ENCODE data around the gene KRTAP17-1. TPM values are rescaled to one million over a fixed set of nuclear protein-coding genes. Genes with fewer than 3 reads are reported as not detected.
"Not testable (repeated sequence)": the region's sequence is repeated elsewhere in the genome, so short reads cannot be mapped to it uniquely, and the experiment has no call there.

Gene KRTAP17-1
- total RNA-seq, 1 donor from 2014 or later: not detected

DNA sequence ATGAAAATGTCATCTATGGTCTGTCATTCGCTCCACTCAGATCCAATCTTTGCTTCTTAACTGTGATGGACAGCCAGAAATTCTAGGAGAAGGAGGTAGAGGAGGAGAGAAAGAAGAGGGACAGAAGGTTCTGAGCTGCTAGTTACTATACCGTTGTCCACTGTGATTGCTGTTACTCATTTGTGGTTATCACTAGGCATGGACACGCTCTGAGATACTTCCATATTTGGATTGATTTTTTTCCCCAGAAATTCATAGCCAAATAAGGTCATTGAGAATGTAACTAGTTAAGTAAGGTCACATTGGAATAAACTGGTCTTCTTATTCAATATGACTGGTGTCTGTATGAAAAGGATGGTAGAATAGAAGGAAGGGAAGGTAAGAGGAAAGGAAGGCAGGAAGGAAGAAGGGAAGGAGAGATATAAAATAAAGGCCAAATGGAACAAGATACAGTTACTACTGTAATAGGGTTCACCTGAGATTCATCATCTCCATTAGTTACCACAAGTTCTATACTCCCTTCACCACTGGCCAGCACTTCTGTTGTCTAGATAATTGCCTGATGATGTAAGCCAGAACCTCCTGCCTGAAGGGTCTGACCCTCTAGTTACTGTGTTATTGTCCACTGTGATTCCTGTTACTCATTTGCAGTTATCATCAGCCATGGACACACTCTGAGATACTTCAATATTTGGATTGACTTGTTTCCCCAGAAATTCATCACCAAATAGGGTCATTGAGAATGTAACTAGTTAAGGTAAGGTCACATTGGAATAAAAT lies 37.1 kb downstream of the KRTAP17-1 start:
- Histone ChIP-seq H3K9me3 (no peaks in the 10 kb centered on the region), H3K4me3 (no peak overlapping the region), H3K27ac (no peak overlapping the region), H3K4me1 (no peaks in the 10 kb centered on the region), H3K36me3 (no peaks in the 10 kb centered on the region), H3K27me3 (no peaks in the 10 kb centered on the region)
- intact Hi-C loops (cut with DNase I): no loop called here
- DNase-seq (ENCODE audit: extremely low spot score in 2 of 2): no peak
- TF ChIP-seq POLR2A (IDR thresholded peaks at IDR 0.05): no peak

DNA sequence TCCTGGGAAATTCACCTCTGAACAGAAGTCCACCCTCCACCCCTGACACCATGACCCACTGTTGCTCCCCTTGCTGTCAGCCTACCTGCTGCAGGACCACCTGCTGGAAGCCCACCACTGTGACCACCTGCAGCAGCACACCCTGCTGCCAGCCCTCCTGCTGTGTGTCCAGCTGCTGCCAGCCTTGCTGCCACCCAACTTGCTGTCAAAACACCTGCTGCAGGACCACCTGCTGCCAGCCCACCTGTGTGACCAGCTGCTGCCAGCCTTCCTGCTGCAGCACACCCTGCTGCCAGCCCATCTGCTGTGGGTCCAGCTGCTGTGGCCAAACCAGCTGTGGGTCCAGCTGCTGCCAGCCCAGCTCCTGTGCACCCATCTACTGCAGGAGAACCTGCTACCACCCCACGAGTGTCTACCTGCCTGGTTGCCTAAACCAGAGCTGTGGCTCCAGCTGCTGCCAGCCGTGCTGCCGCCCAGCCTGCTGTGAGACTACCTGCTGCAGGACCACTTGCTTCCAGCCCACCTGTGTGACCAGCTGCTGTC lies 39.8 kb downstream of the KRTAP17-1 start, which contains the start of gene KRTAP9-7:
Gene KRTAP9-7 (plus strand): TSS at position 51 of the 543 bp plus-strand sequence. CDS start 0 bp downstream, at position 51.
- H3K4me3 ChIP-seq; H3K36me3 ChIP-seq; H3K4me1 ChIP-seq; H3K27me3 ChIP-seq; DNase-seq (ENCODE audit: extremely low spot score in 2 of 2); H3K9me3 ChIP-seq; H3K27ac ChIP-seq; intact Hi-C loops (cut with DNase I): not testable (repeated sequence)

DNA sequence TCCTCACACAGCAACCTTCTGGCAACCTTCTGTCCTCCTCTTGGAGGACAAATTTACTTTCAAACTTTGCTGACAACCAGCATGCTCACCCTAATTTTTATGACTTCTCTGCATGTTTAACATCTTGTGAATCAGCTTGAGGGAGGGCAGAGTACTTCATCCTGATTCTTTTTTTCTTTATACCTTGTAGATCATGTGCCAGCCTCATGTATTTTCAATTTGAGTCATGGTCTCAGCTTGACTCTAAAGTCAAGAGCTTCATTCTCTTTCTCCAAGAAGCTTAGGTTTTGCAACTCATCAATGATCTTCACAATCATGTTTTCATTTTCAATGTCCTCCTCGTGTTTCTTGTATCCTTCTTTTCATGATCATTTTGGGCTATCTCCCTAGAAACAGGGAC lies 43.7 kb downstream of the KRTAP17-1 start:
- intact Hi-C loops (cut with DNase I): no loop called here

DNA sequence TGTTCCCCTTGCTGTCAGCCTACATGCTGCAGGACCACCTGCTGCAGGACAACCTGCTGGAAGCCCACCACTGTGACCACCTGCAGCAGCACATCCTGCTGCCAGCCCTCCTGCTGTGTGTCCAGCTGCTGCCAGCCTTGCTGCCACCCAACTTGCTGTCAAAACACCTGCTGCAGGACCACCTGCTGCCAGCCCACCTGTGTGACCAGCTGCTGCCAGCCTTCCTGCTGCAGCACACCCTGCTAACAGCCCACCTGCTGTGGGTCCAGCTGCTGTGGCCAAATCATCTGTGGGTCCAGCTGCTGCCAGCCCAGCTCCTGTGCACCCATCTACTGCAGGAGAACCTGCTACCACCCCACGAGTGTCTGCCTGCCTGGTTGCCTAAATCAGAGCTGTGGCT lies 44.2 kb downstream of the KRTAP17-1 start:
- DNase-seq (ENCODE audit: extremely low spot score in 2 of 2); H3K4me1 ChIP-seq; intact Hi-C loops (cut with DNase I); H3K27ac ChIP-seq; H3K4me3 ChIP-seq; H3K27me3 ChIP-seq; H3K36me3 ChIP-seq; H3K9me3 ChIP-seq: not testable (repeated sequence)

More for the DNA sequence above, 43.7 kb downstream of the KRTAP17-1 start:
- TF ChIP-seq, protein P1, sequence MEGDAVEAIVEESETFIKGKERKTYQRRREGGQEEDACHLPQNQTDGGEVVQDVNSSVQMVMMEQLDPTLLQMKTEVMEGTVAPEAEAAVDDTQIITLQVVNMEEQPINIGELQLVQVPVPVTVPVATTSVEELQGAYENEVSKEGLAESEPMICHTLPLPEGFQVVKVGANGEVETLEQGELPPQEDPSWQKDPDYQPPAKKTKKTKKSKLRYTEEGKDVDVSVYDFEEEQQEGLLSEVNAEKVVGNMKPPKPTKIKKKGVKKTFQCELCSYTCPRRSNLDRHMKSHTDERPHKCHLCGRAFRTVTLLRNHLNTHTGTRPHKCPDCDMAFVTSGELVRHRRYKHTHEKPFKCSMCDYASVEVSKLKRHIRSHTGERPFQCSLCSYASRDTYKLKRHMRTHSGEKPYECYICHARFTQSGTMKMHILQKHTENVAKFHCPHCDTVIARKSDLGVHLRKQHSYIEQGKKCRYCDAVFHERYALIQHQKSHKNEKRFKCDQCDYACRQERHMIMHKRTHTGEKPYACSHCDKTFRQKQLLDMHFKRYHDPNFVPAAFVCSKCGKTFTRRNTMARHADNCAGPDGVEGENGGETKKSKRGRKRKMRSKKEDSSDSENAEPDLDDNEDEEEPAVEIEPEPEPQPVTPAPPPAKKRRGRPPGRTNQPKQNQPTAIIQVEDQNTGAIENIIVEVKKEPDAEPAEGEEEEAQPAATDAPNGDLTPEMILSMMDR (IDR thresholded peaks at IDR 0.05): no peak
- no peak for TF ChIP-seq POLR2A (IDR thresholded peaks at IDR 0.05)
- TF ChIP-seq POLR2AphosphoS5 (IDR thresholded peaks at IDR 0.05; ENCODE audit: insufficient read depth in 1 of 2, low read depth in 1 of 2): no peak
- Histone ChIP-seq H3K9me3 (no peaks in the 10 kb centered on the region), H3K27ac (no peak overlapping the region), H3K36me3 (no peaks in the 10 kb centered on the region), H3K27me3 (no peaks in the 10 kb centered on the region), H3K4me3 (no peak overlapping the region), H3K4me1 (no peaks in the 10 kb centered on the region)
- DNase-seq (ENCODE audit: extremely low spot score in 2 of 2): no peak

DNA sequence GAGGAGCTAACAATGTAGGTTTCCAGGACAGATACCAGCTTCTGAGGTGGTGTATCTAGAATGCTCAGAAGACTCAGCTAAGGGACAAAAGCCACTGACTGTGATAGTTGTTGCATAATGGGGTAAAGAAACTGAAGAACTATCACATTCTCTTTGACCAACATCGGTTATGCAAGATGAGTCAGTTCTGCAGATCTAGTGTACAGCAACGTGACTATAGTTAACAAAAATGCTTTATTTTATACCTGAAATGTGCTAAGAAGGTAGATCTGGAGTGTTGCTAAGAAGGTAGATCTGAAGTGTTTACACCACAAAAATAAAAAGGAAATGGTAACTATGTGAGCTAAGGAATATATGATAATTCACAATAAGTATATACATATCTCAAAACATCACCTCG lies 47.8 kb downstream of the KRTAP17-1 start:
- TF ChIP-seq, protein P1 (IDR thresholded peaks at IDR 0.05): no peak
- TF ChIP-seq POLR2AphosphoS5 (IDR thresholded peaks at IDR 0.05; ENCODE audit: insufficient read depth in 1 of 2, low read depth in 1 of 2) (no peak), POLR2A (IDR thresholded peaks at IDR 0.05) (no peak)
- H3K27ac ChIP-seq: no peak overlapping the region
- H3K4me1 ChIP-seq: no peaks in the 10 kb centered on the region
- H3K9me3 ChIP-seq: no peaks in the 10 kb centered on the region
- no peak overlapping the region for H3K4me3 ChIP-seq
- intact Hi-C loops (cut with DNase I): no loop called here
- no peaks in the 10 kb centered on the region for H3K27me3 ChIP-seq
- no peak for DNase-seq (ENCODE audit: extremely low spot score in 2 of 2)
- no peaks in the 10 kb centered on the region for H3K36me3 ChIP-seq

DNA sequence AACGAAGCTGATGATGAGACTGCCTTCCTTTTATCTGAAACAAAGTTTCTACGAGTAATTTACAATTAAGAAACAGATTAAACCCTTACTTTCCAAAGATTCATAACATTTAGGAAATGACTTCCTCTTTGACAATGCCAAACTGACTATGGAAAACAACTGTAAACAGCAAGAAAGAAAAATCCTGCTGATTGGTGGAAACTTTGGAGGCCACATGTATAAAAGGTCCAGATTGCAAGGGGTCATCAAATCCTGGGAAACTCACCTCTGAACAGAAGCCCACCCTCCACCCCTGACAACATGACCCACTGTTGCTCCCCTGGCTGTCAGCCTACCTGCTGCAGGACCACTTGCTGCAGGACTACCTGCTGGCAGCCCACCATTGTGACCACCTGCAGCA lies 50.4 kb downstream of the KRTAP17-1 start, which contains the start of gene KRTAP9-6:
Gene KRTAP9-6 (plus strand): TSS at position 301 of the 400 bp plus-strand sequence. CDS start 0 bp downstream, at position 301.
- Histone ChIP-seq H3K4me3 (no peak within 1 kb of the TSS), H3K27me3 (no peaks in the 10 kb centered on the region), H3K36me3 (no peaks in the 10 kb centered on the region), H3K9me3 (no peaks in the 10 kb centered on the region), H3K4me1 (no peaks in the 10 kb centered on the region), H3K27ac (no peak within 1 kb of the TSS)
- no peak for DNase-seq (ENCODE audit: extremely low spot score in 2 of 2)
- intact Hi-C loops (cut with DNase I): no loop called here
- TF ChIP-seq, protein P1 (IDR thresholded peaks at IDR 0.05): no peak

Small RNA genes lying within 50 kb of the gene (small RNA-seq; reads per million reads assigned to genes)
- not detected for gene KRTAP9-10P

Other genes starting within 250 kb of the KRTAP17-1 start
- not detected for gene KRTAP2-4, start 249.8 kb downstream of the KRTAP17-1 start, total RNA-seq
- not detected for gene KRTAP4-7, start 231.6 kb downstream of the KRTAP17-1 start, total RNA-seq
- not detected for gene KRTAP4-8, start 217.6 kb downstream of the KRTAP17-1 start, total RNA-seq
- gene KRTAP4-16, start 213.5 kb downstream of the KRTAP17-1 start, total RNA-seq: not detected
- not detected for gene KRTAP4-9, start 210.3 kb downstream of the KRTAP17-1 start, total RNA-seq
- gene KRTAP4-11, start 197.3 kb downstream of the KRTAP17-1 start, total RNA-seq: not detected
- gene KRTAP4-12, start 191.5 kb downstream of the KRTAP17-1 start, total RNA-seq: not detected
- not detected for gene KRTAP4-6, start 175.2 kb downstream of the KRTAP17-1 start, total RNA-seq
- not detected for gene KRTAP4-5, start 165.9 kb downstream of the KRTAP17-1 start, total RNA-seq
- not detected for gene KRTAP4-4, start 155.0 kb downstream of the KRTAP17-1 start, total RNA-seq
- gene KRTAP4-3, start 147.5 kb downstream of the KRTAP17-1 start, total RNA-seq: not detected
- not detected for gene KRTAP4-2, start 137.5 kb downstream of the KRTAP17-1 start, total RNA-seq
- gene KRTAP4-1, start 130.8 kb downstream of the KRTAP17-1 start, total RNA-seq: not detected
- not detected for gene KRTAP9-1, start 125.8 kb downstream of the KRTAP17-1 start, total RNA-seq
- gene KRTAP9-2, start 89.1 kb downstream of the KRTAP17-1 start, total RNA-seq: not detected
- not detected for gene KRTAP9-3, start 83.3 kb downstream of the KRTAP17-1 start, total RNA-seq
- gene KRTAP9-8, start 77.7 kb downstream of the KRTAP17-1 start, total RNA-seq: not detected
- not detected for gene KRTAP9-4, start 66.0 kb downstream of the KRTAP17-1 start, total RNA-seq
- not detected for gene KRTAP9-9, start 60.3 kb downstream of the KRTAP17-1 start, total RNA-seq
- gene KRTAP9-6, start 50.3 kb downstream of the KRTAP17-1 start, total RNA-seq: not detected
- gene KRTAP9-7, start 40.0 kb downstream of the KRTAP17-1 start, total RNA-seq: not detected
- not detected for gene KRTAP29-1, start 12.9 kb downstream of the KRTAP17-1 start, total RNA-seq
- gene KRTAP16-1, start 6.4 kb downstream of the KRTAP17-1 start, total RNA-seq: not detected
- 1.5 TPM for gene KRT33A, start 35.1 kb upstream of the KRTAP17-1 start, total RNA-seq
- not detected for gene KRT33B, start 54.1 kb upstream of the KRTAP17-1 start, total RNA-seq
- gene KRT34, start 66.6 kb upstream of the KRTAP17-1 start, total RNA-seq: 0.74 TPM
- not detected for gene KRT31, start 81.9 kb upstream of the KRTAP17-1 start, total RNA-seq
- gene KRT37, start 108.9 kb upstream of the KRTAP17-1 start, total RNA-seq: not detected
- not detected for gene KRT38, start 125.3 kb upstream of the KRTAP17-1 start, total RNA-seq
- not detected for gene KRT32, start 151.7 kb upstream of the KRTAP17-1 start, total RNA-seq
- gene KRT35, start 165.4 kb upstream of the KRTAP17-1 start, total RNA-seq: not detected
- gene KRT36, start 174.2 kb upstream of the KRTAP17-1 start, total RNA-seq: not detected
- 10,968 TPM for gene KRT13, start 189.9 kb upstream of the KRTAP17-1 start, total RNA-seq
- 931 TPM for gene KRT15, start 203.2 kb upstream of the KRTAP17-1 start, total RNA-seq
- gene KRT19, start 212.6 kb upstream of the KRTAP17-1 start, total RNA-seq: 198 TPM